HCT116 (cell line): Measurements from ENCODE around the gene TMEM53. TPM values are rescaled to one million over a fixed set of nuclear protein-coding genes. Genes with fewer than 3 reads are reported as not detected.

Source experiments
- ATAC-seq: fragments of 200-7000 bp; cut with Tn5 transposase; 2 replicates; pipeline ENCODE4 v1.9.1; 2020; ENCODE audit warnings: mild to moderate bottlenecking, moderate library complexity
- BruUV-seq: library from RNA; stranded (reverse); fragments of 400-500 nt; replicated peaks from 2 replicates; lab custom pipeline; 2021; lab: Mats Ljungman, UMichigan
- CTCF ChIA-PET: fragments of 300-600 bp; sonication (Branson Sonifier 250); formaldehyde crosslinking; loops from one replicate; lab custom pipeline; 2021; ENCODE audit warnings: antibody characterized with exemption; lab: Charles Lee
- POLR2A ChIA-PET: fragments of 300-600, 350-600 bp; sonication (Branson Sonifier 250); formaldehyde crosslinking; loops from one replicate; lab custom pipeline; 2021; ENCODE audit warnings: antibody characterized with exemption; lab: Charles Lee
- RAD21 ChIA-PET, 2 experiments: fragments of 300-600 bp; sonication (Branson Sonifier 250); formaldehyde crosslinking; loops; one replicate each; lab custom pipeline; 2023; ENCODE audit warnings: low total read pairs in 2 of 2; ENCODE audit not compliant: uncharacterized antibody in 2 of 2, unreplicated experiment in 2 of 2, low non-redundant PET in 1 of 2; lab: Charles Lee
- DNase-seq: peaks from one replicate; pipeline ENCODE4 v3.0.0-alpha.2; 2010; ENCODE audit warnings: low read depth, low spot score
- H2AFZ ChIP-seq: fragments of 200-600 bp; shearing (Covaris generic), sonication (generic); 2 replicates; pipeline ENCODE4 v1.6.1; 2017; ENCODE audit warnings: low read depth, mixed run types, mixed read lengths, antibody characterized with exemption, low read length; ENCODE audit not compliant: poor library complexity, severe bottlenecking
- H3K27ac ChIP-seq: 2 replicates; pipeline ENCODE4 v1.5.1; 2012; ENCODE audit warnings: low read depth, low read length
- H3K27me3 ChIP-seq: fragments of 200-600 bp; sonication (generic); 2 replicates; pipeline ENCODE4 v1.6.1; 2016; ENCODE audit warnings: mixed run types, low read length, mixed read lengths; ENCODE audit not compliant: insufficient read depth
- H3K36me3 ChIP-seq, 2 experiments: fragments of 200-500 bp in 1 of 2; fragments of 200-600 bp in 1 of 2; sonication (Bioruptor generic) in 1 of 2; sonication (generic) in 1 of 2; 2 replicates each; pipeline versions ENCODE4 v1.5.1 to v1.6.1; 2014 to 2016; ENCODE audit warnings: low read length in 2 of 2, inconsistent platforms in 1 of 2, mixed read lengths in 1 of 2, mixed run types in 1 of 2; ENCODE audit not compliant: insufficient read depth in 2 of 2, control insufficient read depth in 1 of 2
- H3K4me1 ChIP-seq, 2 experiments: fragments of 200-600 bp in 1 of 2; sonication (generic) in 1 of 2; 2 replicates each; pipeline versions ENCODE4 v1.5.1 to v1.6.1; 2012 to 2017; ENCODE audit warnings: low read length in 2 of 2, inconsistent platforms in 1 of 2, mild to moderate bottlenecking in 1 of 2, mixed read lengths in 1 of 2, mixed run types in 1 of 2, moderate library complexity in 1 of 2; ENCODE audit not compliant: insufficient read depth in 2 of 2, control insufficient read depth in 1 of 2
- H3K4me2 ChIP-seq: fragments of 200-600 bp; sonication (generic); 2 replicates; pipeline ENCODE4 v1.6.1; 2017; ENCODE audit warnings: mixed run types, low read length, mixed read lengths
- H3K4me3 ChIP-seq, 2 experiments: fragments of 200-600 bp in 1 of 2; sonication (generic) in 1 of 2; replicated peaks in 1 of 2; 2 replicates each; pipeline ENCODE4 v1.5.1; 2011 to 2016; ENCODE audit warnings: low read length in 2 of 2, control low read depth in 1 of 2, low read depth in 1 of 2, mild to moderate bottlenecking in 1 of 2, mixed read lengths in 1 of 2, mixed run types in 1 of 2
- H3K79me2 ChIP-seq: fragments of 200-600 bp; sonication (generic); 2 replicates; pipeline ENCODE4 v1.6.1; 2017; ENCODE audit warnings: mild to moderate bottlenecking, mixed run types, low read length, moderate library complexity, mixed read lengths; ENCODE audit not compliant: insufficient read depth
- H3K9ac ChIP-seq: fragments of 200-600 bp; sonication (generic); 2 replicates; pipeline ENCODE4 v1.6.1; 2016; ENCODE audit warnings: low read length, mixed read lengths
- H3K9me2 ChIP-seq: fragments of 200-600 bp; sonication (generic), shearing (Covaris generic); 2 replicates; pipeline ENCODE4 v1.6.1; 2017; ENCODE audit warnings: mixed run types, mild to moderate bottlenecking, moderate library complexity; ENCODE audit not compliant: insufficient read depth
- H3K9me3 ChIP-seq, 2 experiments: fragments of 200-500 bp in 1 of 2; fragments of 200-600 bp in 1 of 2; sonication (Bioruptor generic) in 1 of 2; sonication (generic) in 1 of 2; 2 replicates each; pipeline ENCODE4 v1.6.1; 2014 to 2017; ENCODE audit warnings: low read length in 2 of 2, mixed read lengths in 2 of 2, inconsistent platforms in 1 of 2, low read depth in 1 of 2, mild to moderate bottlenecking in 1 of 2, mixed run types in 1 of 2, moderate library complexity in 1 of 2; ENCODE audit not compliant: control insufficient read depth in 1 of 2, insufficient read depth in 1 of 2
- H4K20me1 ChIP-seq: fragments of 200-600 bp; sonication (generic), shearing (Covaris generic); 2 replicates; pipeline ENCODE4 v1.6.1; 2017; ENCODE audit warnings: mixed run types, mild to moderate bottlenecking, moderate library complexity; ENCODE audit not compliant: insufficient read depth
- CBX3 ChIP-seq: IDR thresholded peaks from 2 replicates; pipeline ENCODE4 v1.6.1; 2012; ENCODE audit warnings: low read depth
- EGR1 ChIP-seq: IDR thresholded peaks from 2 replicates; pipeline ENCODE4 v1.6.1; 2012; ENCODE audit warnings: low read depth
- FOSL1 ChIP-seq: IDR thresholded peaks from 2 replicates; pipeline ENCODE4 v1.6.1; 2012; ENCODE audit warnings: low read depth
- JUND ChIP-seq: IDR thresholded peaks from 2 replicates; pipeline ENCODE4 v1.6.1; 2012
- POLR2AphosphoS5 ChIP-seq: IDR thresholded peaks from 2 replicates; pipeline ENCODE4 v1.6.1; 2011; ENCODE audit warnings: mild to moderate bottlenecking, low read depth, low read length, moderate library complexity
- SIN3A ChIP-seq: IDR thresholded peaks from 2 replicates; pipeline ENCODE4 v1.6.1; 2012; ENCODE audit warnings: low read depth
- SP1 ChIP-seq: IDR thresholded peaks from 2 replicates; pipeline ENCODE4 v1.6.1; 2012; ENCODE audit warnings: low read depth
- TCF7L2 ChIP-seq: IDR thresholded peaks from 2 replicates; pipeline ENCODE4 v1.7.0; 2011; ENCODE audit warnings: borderline replicate concordance, inconsistent platforms; ENCODE audit not compliant: insufficient read depth, insufficient read length; ENCODE audit errors: extremely low read depth
- intact Hi-C: fragments of 100-400 bp; cut with micrococcal nuclease; formaldehyde crosslinking; loops from 2 replicates; pipeline ENCODE4 v1.10.0; 2022
- total RNA-seq: library from RNA; stranded (reverse); gene quantifications from one replicate; pipeline ENCODE4 v1.2.1, GENCODE V29; 2021; ENCODE audit not compliant: unreplicated experiment
- TF ChIP-seq, protein P1 (sequence below): IDR thresholded peaks from 2 replicates; pipeline ENCODE4 v1.6.1; 2012
- TF ChIP-seq, protein P2 (sequence below), 3 experiments: fragments of 200-600 bp in 1 of 3; sonication (generic) in 1 of 3; IDR thresholded peaks in 2 of 3; conservative IDR thresholded peaks in 1 of 3; 2 replicates each; pipeline ENCODE4 v1.5.1; 2012 to 2017; ENCODE audit warnings: low read depth in 2 of 3, low read length in 2 of 3, antibody characterized with exemption in 1 of 3, borderline replicate concordance in 1 of 3, control low read depth in 1 of 3, mild to moderate bottlenecking in 1 of 3, mixed read lengths in 1 of 3, mixed run types in 1 of 3, moderate library complexity in 1 of 3; ENCODE audit not compliant: insufficient read depth in 1 of 3
- TF ChIP-seq, protein P3 (sequence below): IDR thresholded peaks from 2 replicates; pipeline ENCODE4 v1.6.1; 2012

Gene TMEM53
- total RNA-seq, 1 experiment from 2014 or later, result 10.8 TPM

DNA sequence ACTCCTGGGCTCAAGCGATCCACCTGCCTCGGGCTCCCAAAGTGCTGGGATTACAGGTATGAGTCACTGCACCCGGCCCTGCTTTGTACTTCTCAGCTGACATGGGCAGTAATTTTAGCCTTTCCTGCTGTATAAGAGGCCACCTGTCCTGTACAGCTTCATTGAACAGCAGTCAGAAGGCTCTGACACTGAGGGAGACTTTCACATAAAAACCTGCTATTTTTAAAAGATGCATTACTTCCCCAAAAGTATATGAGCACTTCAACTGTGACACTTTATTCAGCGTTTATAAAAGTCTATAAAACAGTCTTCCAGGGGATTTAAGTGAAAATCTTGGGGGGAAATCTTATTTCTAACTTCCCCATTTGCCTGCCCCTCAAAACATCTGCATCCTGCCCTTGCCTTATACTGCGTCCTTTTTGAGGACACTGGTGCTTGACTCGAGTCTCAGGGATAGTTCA is 39.1 kb upstream of the TMEM53 start:
- H2AFZ ChIP-seq, result no peak overlapping the region
- intact Hi-C loops, result no loop called here
- H4K20me1 ChIP-seq, result no peaks in the 10 kb centered on the region
- ChIA-PET CTCF (interaction anchor here (0.9 kb wide), 1 partner anchor 61 kb away, joined by 3 read pairs; no protein-coding TSS in a partner anchor), RAD21 (no interaction called here), POLR2A (interaction anchor here (1.9 to 3.2 kb wide), 2 partner anchors 8 to 106 kb away, joined by 4 to 52 read pairs; no protein-coding TSS in a partner anchor)
- H3K4me1 ChIP-seq, result peaks cover 19 to 29% of the 10 kb centered on the region in 2 experiments
- H3K9ac ChIP-seq, result no peak overlapping the region
- H3K27me3 ChIP-seq, result 0 out of 2 replicates have a peak, but pooled peaks cover 4% of the 10 kb centered on the region
- no peak overlapping the region for H3K27ac ChIP-seq
- no peaks in the 10 kb centered on the region for H3K9me3 ChIP-seq
- H3K79me2 ChIP-seq, result no peaks in the 10 kb centered on the region
- no peaks in the 10 kb centered on the region for H3K36me3 ChIP-seq
- DNase-seq, result no peak
- peak; percentile 77 for ATAC-seq
- H3K4me2 ChIP-seq, result peak overlapping the region; percentile 61
- no peaks in the 10 kb centered on the region for H3K9me2 ChIP-seq
- H3K4me3 ChIP-seq, result no peak overlapping the region
- no TSS peak for BruUV-seq
- peak; percentile 14; the same call in 1 of the 2 replicates for TF ChIP-seq POLR2AphosphoS5
- TF ChIP-seq, protein P1, sequence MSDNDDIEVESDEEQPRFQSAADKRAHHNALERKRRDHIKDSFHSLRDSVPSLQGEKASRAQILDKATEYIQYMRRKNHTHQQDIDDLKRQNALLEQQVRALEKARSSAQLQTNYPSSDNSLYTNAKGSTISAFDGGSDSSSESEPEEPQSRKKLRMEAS, result peak; percentile 33; the same call in 1 of the 2 replicates
- TF ChIP-seq, protein P2, sequence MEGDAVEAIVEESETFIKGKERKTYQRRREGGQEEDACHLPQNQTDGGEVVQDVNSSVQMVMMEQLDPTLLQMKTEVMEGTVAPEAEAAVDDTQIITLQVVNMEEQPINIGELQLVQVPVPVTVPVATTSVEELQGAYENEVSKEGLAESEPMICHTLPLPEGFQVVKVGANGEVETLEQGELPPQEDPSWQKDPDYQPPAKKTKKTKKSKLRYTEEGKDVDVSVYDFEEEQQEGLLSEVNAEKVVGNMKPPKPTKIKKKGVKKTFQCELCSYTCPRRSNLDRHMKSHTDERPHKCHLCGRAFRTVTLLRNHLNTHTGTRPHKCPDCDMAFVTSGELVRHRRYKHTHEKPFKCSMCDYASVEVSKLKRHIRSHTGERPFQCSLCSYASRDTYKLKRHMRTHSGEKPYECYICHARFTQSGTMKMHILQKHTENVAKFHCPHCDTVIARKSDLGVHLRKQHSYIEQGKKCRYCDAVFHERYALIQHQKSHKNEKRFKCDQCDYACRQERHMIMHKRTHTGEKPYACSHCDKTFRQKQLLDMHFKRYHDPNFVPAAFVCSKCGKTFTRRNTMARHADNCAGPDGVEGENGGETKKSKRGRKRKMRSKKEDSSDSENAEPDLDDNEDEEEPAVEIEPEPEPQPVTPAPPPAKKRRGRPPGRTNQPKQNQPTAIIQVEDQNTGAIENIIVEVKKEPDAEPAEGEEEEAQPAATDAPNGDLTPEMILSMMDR (IDR thresholded peaks at IDR 0.05 in 2 of 3, conservative IDR thresholded peaks at IDR 0.05 in 1 of 3; ENCODE audit: borderline replicate concordance in 1 of 3, insufficient read depth in 1 of 3, low read depth in 2 of 3, low read length in 2 of 3), result no peak
- peak; percentile 85 for TF ChIP-seq TCF7L2
- no peak for TF ChIP-seq SIN3A
- no peak for TF ChIP-seq EGR1
- TF ChIP-seq, protein P3, sequence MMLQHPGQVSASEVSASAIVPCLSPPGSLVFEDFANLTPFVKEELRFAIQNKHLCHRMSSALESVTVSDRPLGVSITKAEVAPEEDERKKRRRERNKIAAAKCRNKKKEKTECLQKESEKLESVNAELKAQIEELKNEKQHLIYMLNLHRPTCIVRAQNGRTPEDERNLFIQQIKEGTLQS, result no peak
- TF ChIP-seq CBX3, result no peak
- TF ChIP-seq FOSL1, result peak; percentile 76
- peak; percentile 80 for TF ChIP-seq JUND
- TF ChIP-seq SP1, result peak; percentile 26; the same call in 1 of the 2 replicates
